ENCODE data around the gene HTR7. TPM values are rescaled to one million over a fixed set of nuclear protein-coding genes. Genes with fewer than 3 reads are reported as not detected.

Gene HTR7
- total and polyA plus RNA-seq, 2 of the 4 experiments (the other 2 are of a cell fraction): 0.43 to 0.72 TPM

DNA sequence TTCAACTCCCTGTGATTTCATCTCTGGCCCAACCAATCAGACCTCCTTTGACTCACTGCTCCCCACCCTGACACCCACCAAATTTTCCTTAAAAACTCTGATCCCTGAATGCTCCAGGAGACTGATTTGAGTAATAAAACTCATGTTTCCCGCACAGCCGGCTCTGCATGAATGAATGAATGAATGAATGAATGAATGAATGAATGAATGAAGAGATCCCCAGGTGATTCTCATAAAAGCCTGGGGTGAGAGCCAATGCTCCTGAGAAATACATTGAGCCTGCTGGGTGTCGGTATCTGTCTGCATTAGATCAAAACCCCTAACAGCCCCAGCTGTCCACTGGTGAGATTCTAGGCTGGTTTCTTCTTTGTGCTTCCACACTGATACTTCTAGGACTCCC is 58.7 kb downstream of the HTR7 start:
- H3K56ac ChIP-seq (ENCODE audit: extremely low read depth, insufficient read depth, low read length): no peak overlapping the region
- no peak overlapping the region for H3K4me3 ChIP-seq (ENCODE audit: insufficient read depth, low read depth, low read length)
- no peak overlapping the region for H2BK20ac ChIP-seq (ENCODE audit: low read depth, low read length)
- H3K4me1 ChIP-seq (ENCODE audit: control insufficient read depth, insufficient read depth, low read length): no peaks in the 10 kb centered on the region
- H3K9me3 ChIP-seq (ENCODE audit: control insufficient read depth, insufficient read depth, low read length): no peaks in the 10 kb centered on the region
- H3K79me1 ChIP-seq (ENCODE audit: low read depth in 1 of 2, low read length in 2 of 2): no peaks in the 10 kb centered on the region
- no peak for DNase-seq
- H3K36me3 ChIP-seq (ENCODE audit: control insufficient read depth, insufficient read depth, low read length): no peaks in the 10 kb centered on the region
- H3K9me1 ChIP-seq (ENCODE audit: insufficient read depth, low read length): no peaks in the 10 kb centered on the region
- no peak overlapping the region for H3K14ac ChIP-seq (replicated peaks; ENCODE audit: low read depth, low read length)
- dilution Hi-C loops (cut with HindIII; ENCODE audit: low sequenced_read_pairs, unreplicated experiment) (no loop called here), intact Hi-C loops (cut with micrococcal nuclease) (no loop called here), in situ Hi-C loops (cut with MboI; ENCODE audit: low sequenced_read_pairs) (no loop called here)
- ChIA-PET POLR2A (ENCODE audit: unreplicated experiment) (no interaction called here), CTCF (no interaction called here)
- no peak overlapping the region for H3K9ac ChIP-seq (ENCODE audit: low read depth, low read length)
- WGBS, 2 experiments (ENCODE audit: extremely low coverage in 2 of 2, insufficient read length in 1 of 2): 100% methylated on average over 1 of the region's 3 CpGs; no CpG with 5 or more reads in 1 of the 2 experiments
- H3K27me3 ChIP-seq (ENCODE audit: control insufficient read depth, insufficient read depth, low read length): no peaks in the 10 kb centered on the region
- no peak overlapping the region for H3K27ac ChIP-seq (ENCODE audit: insufficient read depth, low read length)
- no peak overlapping the region for H4K8ac ChIP-seq (ENCODE audit: low read depth in 2 of 2, low read length in 2 of 2)
- no peak for TF ChIP-seq MAFK (IDR thresholded peaks at IDR 0.05; ENCODE audit: low read depth, low read length)
- TF ChIP-seq RCOR1 (IDR thresholded peaks at IDR 0.05; ENCODE audit: insufficient replicate concordance, low read length): no peak
- no peak overlapping the region for H2BK5ac ChIP-seq (ENCODE audit: low read depth, low read length, poor library complexity, severe bottlenecking)
- H3K4me2 ChIP-seq (ENCODE audit: low read depth, low read length): no peak overlapping the region
- H2AFZ ChIP-seq (replicated peaks; ENCODE audit: low read length, poor library complexity): no peak overlapping the region
- BruUV-seq (replicated peaks): no TSS peak
- H4K5ac ChIP-seq (ENCODE audit: low read depth, low read length): no peak overlapping the region
- H3K23ac ChIP-seq (ENCODE audit: low read depth, low read length): no peak overlapping the region
- no peak overlapping the region for H2BK120ac ChIP-seq (ENCODE audit: low read depth, low read length)
- no peak overlapping the region for H2AK5ac ChIP-seq (ENCODE audit: low read depth, low read length)
- ATAC-seq (ENCODE audit: low read depth): no peak
- H2BK15ac ChIP-seq (ENCODE audit: low read depth, low read length): no peak overlapping the region
- H3K4ac ChIP-seq (ENCODE audit: low read depth, low read length): no peak overlapping the region
- no peak overlapping the region for H4K91ac ChIP-seq (ENCODE audit: insufficient read depth, low read depth, low read length)
- H2AK9ac ChIP-seq (replicated peaks; ENCODE audit: low read depth, low read length, poor library complexity): no peak overlapping the region
- no peaks in the 10 kb centered on the region for H4K20me1 ChIP-seq (ENCODE audit: insufficient read depth, low read length)
- H3K18ac ChIP-seq (ENCODE audit: low read depth, low read length): no peak overlapping the region

All from IMR-90 (cell line).